Subcutaneous adipose tissue (tissue), 4 donors: Measurements from ENCODE around the gene DDX54. TPM values are rescaled to one million over a fixed set of nuclear protein-coding genes. Genes with fewer than 3 reads are reported as not detected.

Experiments
- CTCF ChIP-seq: fragments of 450-650 bp; IDR thresholded peaks from one replicate; pipeline ENCODE4 v1.5.1; 2016; ENCODE audit warnings: low read depth, mild to moderate bottlenecking, control low read depth, antibody characterized with exemption, moderate library complexity
- total RNA-seq, 4 donors: library from RNA; depleted of rRNA; stranded (reverse); fragments of >200 nt; gene quantifications; one replicate each; pipeline ENCODE4 v1.1.0, GENCODE V29; 2016

DDX54 gene
- total RNA-seq, 4 donors from 2014 or later = 27.7 to 107 (median 46.2) TPM

- no peak for TF ChIP-seq CTCF
These were observed 36.9 kb upstream of the DDX54 start for GRCh38 chr12:113221997-113222729.

DNA sequence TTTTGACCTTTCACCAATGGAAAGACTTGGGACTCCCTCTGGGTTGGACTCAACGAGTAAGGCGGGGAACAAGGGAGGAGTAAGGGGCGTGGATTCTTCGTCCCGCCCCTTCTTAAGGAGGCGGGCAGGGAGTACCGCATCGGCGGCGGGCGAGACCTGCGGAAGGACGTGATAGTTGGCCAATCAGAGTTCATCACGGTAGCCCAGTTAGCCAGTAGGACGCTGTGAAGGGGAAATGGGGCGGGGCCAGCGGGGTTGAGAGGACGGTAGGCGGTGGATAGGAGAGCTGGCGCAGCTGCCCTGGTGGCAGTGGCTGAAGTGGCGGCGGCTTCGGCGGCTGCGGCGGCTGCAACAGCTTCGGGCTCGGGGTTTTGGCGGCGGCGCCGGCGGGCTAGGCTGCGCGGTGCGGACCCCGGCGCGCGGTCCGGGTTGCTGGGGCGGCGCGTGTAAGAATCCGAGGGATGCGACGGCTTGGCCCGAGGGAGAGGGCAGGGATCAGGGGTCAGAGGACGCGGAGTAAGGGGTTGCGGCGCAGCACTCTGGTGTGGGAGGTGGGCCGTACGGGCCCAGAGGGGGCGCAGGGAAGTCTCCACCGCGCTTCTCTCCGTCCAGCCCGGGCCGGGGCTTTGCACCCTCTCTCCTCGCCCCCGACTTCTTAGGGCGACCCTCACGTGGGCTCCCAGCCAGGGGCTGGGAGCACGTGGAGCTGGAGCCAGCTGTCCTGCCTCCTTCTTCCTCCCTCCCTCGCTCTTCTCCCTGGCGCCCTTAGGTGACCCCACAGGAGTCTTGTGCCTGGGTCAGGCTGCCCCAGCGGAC, 36.1 kb upstream of the DDX54 start, which contains the start of gene TPCN1:
Gene TPCN1 (plus strand): TSS at position 284 of the 816 bp plus-strand sequence. CDS start 5,389 bp downstream, outside the sequence.
- no peak for TF ChIP-seq CTCF

DNA sequence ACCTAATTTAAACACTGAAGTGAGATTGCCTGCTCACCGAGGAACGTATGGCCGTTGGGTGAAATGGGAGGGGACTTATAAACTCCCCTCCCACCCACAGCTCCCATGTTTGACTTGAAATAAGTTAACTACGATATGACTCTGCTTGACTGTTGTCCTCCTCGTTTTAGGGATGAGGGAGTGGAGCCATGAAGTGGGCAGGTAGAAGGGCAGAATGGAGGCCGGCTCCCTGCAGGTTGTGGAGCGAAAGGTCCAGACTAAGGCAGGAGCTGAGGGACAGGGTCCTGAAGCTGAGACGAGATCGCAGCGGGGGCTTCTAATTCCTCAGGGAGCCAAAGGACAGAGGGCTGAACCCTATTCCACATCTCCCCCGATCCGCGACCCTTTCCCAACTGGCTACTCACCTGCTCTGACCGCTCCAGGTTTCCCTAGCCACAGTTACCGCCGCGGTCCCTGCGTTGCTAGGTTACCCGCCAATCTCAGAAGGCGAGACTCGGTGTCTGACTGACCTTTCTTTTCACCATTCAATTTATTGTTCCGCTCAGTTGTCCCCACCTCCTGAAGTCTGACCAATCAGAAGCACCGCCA, 35.4 kb upstream of the DDX54 start:
- no peak for TF ChIP-seq CTCF

DNA sequence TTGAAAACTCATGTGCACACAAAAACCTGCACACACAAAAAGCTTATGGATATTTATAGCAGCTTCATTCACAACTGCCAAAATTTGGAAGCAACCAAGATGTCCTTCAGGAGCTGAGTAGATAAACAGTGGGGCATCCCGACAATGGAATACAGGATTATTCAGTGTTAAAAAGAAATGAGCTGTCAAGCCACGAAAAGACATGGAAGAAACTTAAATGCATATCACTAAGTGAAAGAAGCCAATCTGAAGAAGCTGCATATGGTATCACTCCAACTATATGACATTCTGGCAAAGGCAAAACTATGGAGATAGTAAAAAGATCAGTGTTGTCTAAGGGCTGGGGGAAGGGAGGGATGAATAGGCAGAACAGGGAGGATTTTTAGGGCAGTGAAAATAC, 30.7 kb upstream of the DDX54 start:
- TF ChIP-seq CTCF = no peak

GRCh38 chr12:113214895-113215400, 29.7 kb upstream of the DDX54 start:
- TF ChIP-seq CTCF = no peak

- TF ChIP-seq CTCF = no peak
These were observed 25.9 kb upstream of the DDX54 start for GRCh38 chr12:113211160-113211559.
